Erythroblast (primary cell): Measurements from ENCODE around the gene MAEL.

Experiments
- GATA1 ChIP-seq: IDR thresholded peaks from 2 replicates; pipeline ENCODE4 v1.6.1; 2011; ENCODE audit warnings: low read depth, mild to moderate bottlenecking, control low read depth, low read length, moderate library complexity
- POLR2A ChIP-seq: IDR thresholded peaks from 2 replicates; pipeline ENCODE4 v1.6.1; 2011; ENCODE audit warnings: mild to moderate bottlenecking, low read length

DNA sequence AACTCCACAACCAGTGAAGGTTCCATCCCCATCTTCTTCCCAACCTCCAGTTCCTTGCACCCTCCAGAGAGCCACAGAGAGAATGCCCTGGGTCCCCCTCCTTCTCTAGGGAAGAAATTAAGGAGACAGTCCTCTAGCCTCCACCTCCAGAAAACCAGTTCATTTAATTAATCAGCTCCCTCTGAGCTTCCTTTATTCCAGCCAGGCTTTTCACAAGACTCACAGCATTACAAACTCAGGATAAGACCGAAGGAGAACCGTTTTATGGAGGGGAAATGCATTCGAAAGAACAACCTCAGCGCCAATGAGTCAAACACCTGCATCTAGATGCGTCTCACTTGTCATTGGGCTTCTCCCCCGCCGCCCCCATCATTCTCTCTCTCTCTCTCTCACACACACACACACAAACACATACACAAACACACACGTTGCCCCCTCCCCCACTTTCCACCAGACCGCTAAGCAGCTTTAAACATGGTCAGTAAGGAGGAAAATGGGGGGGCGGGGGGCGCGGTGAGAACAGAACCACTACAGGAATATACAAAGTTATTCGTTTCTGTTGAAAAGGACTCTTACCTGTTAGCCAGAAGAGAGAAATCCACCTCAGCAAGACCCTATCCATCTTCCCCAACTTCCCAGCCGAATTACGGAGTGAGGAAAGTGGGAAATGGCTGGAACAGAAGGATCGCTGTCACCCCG lies 14.3 kb upstream of the MAEL start:
- TF ChIP-seq POLR2A (no peak), GATA1 (no peak)
